Adrenal gland (tissue), 5 donors: ENCODE data around the gene BAG1.

Experiments
- POLR2A ChIP-seq, 2 donors: fragments of 450-650 bp; IDR thresholded peaks; one replicate each; pipeline ENCODE4 v1.6.1; 2017; ENCODE audit warnings: antibody characterized with exemption in 2 of 2, mild to moderate bottlenecking in 2 of 2, moderate library complexity in 1 of 2
- TF ChIP-seq, protein P1 (sequence below), 6 experiments: fragments of 450-650 bp in 4 of 6; fragments of 200-600 bp in 2 of 6; sonication (generic) in 1 of 6; IDR thresholded peaks; 1 replicate in 5 of 6; 2 replicates in 1 of 6; pipeline versions ENCODE4 v1.5.1 to v1.8.0; 2016 to 2021; ENCODE audit warnings: antibody characterized with exemption in 6 of 6, mild to moderate bottlenecking in 2 of 6, moderate library complexity in 1 of 6
- donor health status: DM: no; HTN: no; CAD: no.

DNA sequence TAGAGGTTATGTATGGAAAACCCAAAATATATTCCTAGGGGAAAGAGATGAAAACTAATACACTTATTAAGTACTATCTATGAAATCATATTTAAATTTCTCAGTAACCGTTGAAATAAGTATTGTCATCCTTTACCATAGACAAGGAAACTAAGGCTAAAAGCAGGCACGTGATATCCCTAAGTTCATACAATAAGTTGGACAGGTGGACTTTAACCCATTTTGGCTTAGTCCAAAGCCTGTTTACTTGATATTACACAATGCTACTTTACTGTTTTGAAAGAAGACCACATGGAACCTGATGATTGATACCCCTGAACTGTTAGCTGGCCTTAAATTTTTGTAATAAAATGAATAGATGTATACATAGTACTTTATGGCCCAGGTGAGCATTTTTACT, 29.3 kb upstream of the BAG1 start:
- TF ChIP-seq, protein P1, sequence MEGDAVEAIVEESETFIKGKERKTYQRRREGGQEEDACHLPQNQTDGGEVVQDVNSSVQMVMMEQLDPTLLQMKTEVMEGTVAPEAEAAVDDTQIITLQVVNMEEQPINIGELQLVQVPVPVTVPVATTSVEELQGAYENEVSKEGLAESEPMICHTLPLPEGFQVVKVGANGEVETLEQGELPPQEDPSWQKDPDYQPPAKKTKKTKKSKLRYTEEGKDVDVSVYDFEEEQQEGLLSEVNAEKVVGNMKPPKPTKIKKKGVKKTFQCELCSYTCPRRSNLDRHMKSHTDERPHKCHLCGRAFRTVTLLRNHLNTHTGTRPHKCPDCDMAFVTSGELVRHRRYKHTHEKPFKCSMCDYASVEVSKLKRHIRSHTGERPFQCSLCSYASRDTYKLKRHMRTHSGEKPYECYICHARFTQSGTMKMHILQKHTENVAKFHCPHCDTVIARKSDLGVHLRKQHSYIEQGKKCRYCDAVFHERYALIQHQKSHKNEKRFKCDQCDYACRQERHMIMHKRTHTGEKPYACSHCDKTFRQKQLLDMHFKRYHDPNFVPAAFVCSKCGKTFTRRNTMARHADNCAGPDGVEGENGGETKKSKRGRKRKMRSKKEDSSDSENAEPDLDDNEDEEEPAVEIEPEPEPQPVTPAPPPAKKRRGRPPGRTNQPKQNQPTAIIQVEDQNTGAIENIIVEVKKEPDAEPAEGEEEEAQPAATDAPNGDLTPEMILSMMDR (IDR thresholded peaks at IDR 0.05): no peak
- no peak for TF ChIP-seq POLR2A (IDR thresholded peaks at IDR 0.05)
